Thyroid gland (tissue), 4 donors: ENCODE results near the gene PTPRN2. TPM values are rescaled to one million over a fixed set of nuclear protein-coding genes. Genes with fewer than 3 reads are reported as not detected.

Experiments used
- DNase-seq, 2 donors: peaks; one replicate each; pipeline ENCODE4 v3.0.0-alpha.2; 2019
- H3K27ac ChIP-seq, 3 donors: fragments of 200-600 bp; sonication (generic); 1 replicate in 2 of 3; 2 replicates in 1 of 3; pipeline ENCODE4 v1.5.1; 2016 to 2019; ENCODE audit warnings: mild to moderate bottlenecking in 1 of 3, moderate library complexity in 1 of 3
- H3K27me3 ChIP-seq: fragments of 200-600 bp; sonication (generic); one replicate; pipeline ENCODE4 v1.5.1; 2019
- H3K36me3 ChIP-seq, 2 donors: fragments of 200-600 bp; sonication (generic); one replicate each; pipeline ENCODE4 v1.5.1; 2016 to 2019
- H3K4me1 ChIP-seq, 2 donors: fragments of 200-600 bp; sonication (generic); one replicate each; pipeline ENCODE4 v1.5.1; 2017 to 2019
- H3K4me3 ChIP-seq, 3 donors: fragments of 200-600 bp; sonication (generic); replicated peaks in 1 of 3; 1 replicate in 2 of 3; 2 replicates in 1 of 3; pipeline ENCODE4 v1.5.1; 2016; ENCODE audit warnings: mild to moderate bottlenecking in 1 of 3
- H3K9me3 ChIP-seq: fragments of 200-600 bp; sonication (generic); one replicate; pipeline ENCODE4 v1.5.1; 2017
- CTCF ChIP-seq, 6 experiments: fragments of 200-600 bp in 3 of 6; fragments of 450-650 bp in 3 of 6; sonication (generic) in 3 of 6; IDR thresholded peaks; one replicate each; pipeline ENCODE4 v1.5.1; 2016 to 2019; ENCODE audit warnings: antibody characterized with exemption in 6 of 6, mild to moderate bottlenecking in 2 of 6, inconsistent platforms in 1 of 6, moderate library complexity in 1 of 6
- POLR2A ChIP-seq, 2 donors: fragments of 450-650 bp; IDR thresholded peaks; one replicate each; pipeline ENCODE4 v1.6.1; 2017; ENCODE audit warnings: antibody characterized with exemption in 2 of 2, mild to moderate bottlenecking in 2 of 2, moderate library complexity in 1 of 2
- WGBS, 2 donors: methylation state at CpG; one replicate each; pipeline ENCODE4 v1.1.5; 2017; 5-methylcytosine and 5-hydroxymethylcytosine counted together
- intact Hi-C: fragments of 100-400 bp; cut with DNase I; formaldehyde crosslinking; loops from one replicate; pipeline ENCODE4 v1.15.1; 2023
- total RNA-seq, 4 donors: library from RNA; depleted of rRNA; stranded (reverse); fragments of >200 nt; gene quantifications; one replicate each; pipeline ENCODE4 v1.2.3, GENCODE V29; 2016

Gene PTPRN2
- total RNA-seq, 4 donors from 2014 or later = 4.2 to 9.9 (median 7.7) TPM

- no peaks in the 10 kb centered on the region for H3K27me3 ChIP-seq
- no peak for TF ChIP-seq CTCF (IDR thresholded peaks at IDR 0.05)
- TF ChIP-seq POLR2A (IDR thresholded peaks at IDR 0.05) = no peak
- no peak overlapping the region for H3K4me3 ChIP-seq
- no peaks in the 10 kb centered on the region for H3K9me3 ChIP-seq
- intact Hi-C loops = no loop called here
- no peak overlapping the region for H3K27ac ChIP-seq
- no peaks in the 10 kb centered on the region for H3K4me1 ChIP-seq
- WGBS, 2 donors = 84 to 90% methylated on average over 25 to 26 of the region's 26 CpGs
- no peaks in the 10 kb centered on the region for H3K36me3 ChIP-seq
- no peak for DNase-seq
These were observed 770.9 kb downstream of the PTPRN2 start for GRCh38 chr7:157816526-157817250.

GRCh38 chr7:157816086-157816485 lies 771.5 kb downstream of the PTPRN2 start:
- no peak overlapping the region for H3K4me3 ChIP-seq
- intact Hi-C loops = no loop called here
- no peak overlapping the region for H3K27ac ChIP-seq
- WGBS, 2 donors = 68 to 81% methylated on average over 12 of the region's 12 CpGs
- H3K9me3 ChIP-seq = no peaks in the 10 kb centered on the region
- TF ChIP-seq CTCF (IDR thresholded peaks at IDR 0.05) = no peak
- TF ChIP-seq POLR2A (IDR thresholded peaks at IDR 0.05) = no peak
- H3K27me3 ChIP-seq = no peaks in the 10 kb centered on the region
- no peaks in the 10 kb centered on the region for H3K36me3 ChIP-seq
- H3K4me1 ChIP-seq = no peaks in the 10 kb centered on the region
- DNase-seq = no peak

- Histone ChIP-seq H3K4me3 (no peak overlapping the region), H3K36me3 (no peaks in the 10 kb centered on the region), H3K9me3 (no peaks in the 10 kb centered on the region), H3K4me1 (no peaks in the 10 kb centered on the region), H3K27me3 (no peaks in the 10 kb centered on the region), H3K27ac (no peak overlapping the region)
- intact Hi-C loops = no loop called here
- no peak for DNase-seq
- TF ChIP-seq CTCF (IDR thresholded peaks at IDR 0.05) (no peak), POLR2A (IDR thresholded peaks at IDR 0.05) (no peak)
- WGBS, 2 donors = 88 to 91% methylated on average over 7 to 10 of the region's 10 CpGs
These were observed 772.0 kb downstream of the PTPRN2 start for GRCh38 chr7:157815706-157816022.

- WGBS, 2 donors = 75 to 84% methylated on average over 15 to 17 of the region's 28 CpGs
- no peak for TF ChIP-seq CTCF (IDR thresholded peaks at IDR 0.05)
- TF ChIP-seq POLR2A (IDR thresholded peaks at IDR 0.05) = no peak
- Histone ChIP-seq H3K4me3 (no peak overlapping the region), H3K9me3 (no peaks in the 10 kb centered on the region), H3K36me3 (no peaks in the 10 kb centered on the region), H3K27me3 (no peaks in the 10 kb centered on the region), H3K27ac (no peak overlapping the region), H3K4me1 (no peaks in the 10 kb centered on the region)
- DNase-seq = no peak
- intact Hi-C loops = no loop called here
These were observed 772.5 kb downstream of the PTPRN2 start for GRCh38 chr7:157814931-157815705.
